Measurements from ENCODE around the gene UGT1A8. TPM values are rescaled to one million over a fixed set of nuclear protein-coding genes. Genes with fewer than 3 reads are reported as not detected.

The UGT1A8 gene
- total and polyA plus RNA-seq, 2 donors (not counting 1 experiment from before 2014, with no cell fraction given) = not detected

DNA sequence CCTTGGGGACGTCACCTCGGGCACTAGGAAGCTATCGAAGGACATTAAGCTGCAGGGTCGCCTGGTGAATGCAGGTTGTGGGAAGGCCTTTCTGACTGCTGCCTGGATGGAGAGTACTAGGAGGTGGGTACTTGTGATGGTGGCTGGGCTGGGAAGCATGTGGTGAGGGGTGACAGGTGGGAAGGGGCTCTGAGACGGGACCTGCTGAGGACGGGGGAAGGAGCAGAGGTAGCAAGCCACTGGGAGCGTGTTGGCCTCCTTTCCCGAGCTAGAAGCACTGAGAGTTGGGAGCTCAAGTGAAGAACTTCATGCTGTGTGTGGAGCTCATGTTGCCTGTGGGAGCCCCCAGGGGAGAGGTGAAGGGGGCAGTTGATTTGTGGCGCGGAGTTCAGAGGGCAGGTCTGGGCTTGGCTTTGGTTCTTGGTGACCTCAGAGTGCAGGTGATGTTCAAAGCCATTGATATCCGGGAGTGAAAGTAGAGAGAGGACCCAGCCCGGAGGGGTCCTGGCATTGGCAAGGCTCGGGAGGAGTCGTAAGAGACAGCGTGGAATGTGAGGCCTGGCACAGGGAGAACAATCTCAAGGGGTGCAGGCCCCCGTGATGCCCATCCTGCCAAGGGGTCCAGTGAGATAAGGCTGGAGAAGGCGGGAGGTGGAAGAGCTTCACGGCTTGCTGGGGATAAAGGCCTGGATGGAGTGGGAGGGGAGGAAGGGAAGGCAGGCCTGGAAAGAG, 173.9 kb downstream of the UGT1A8 start:
- H2AFZ ChIP-seq (ENCODE audit: insufficient read depth, low read depth, low read length, poor library complexity, severe bottlenecking) = no peak overlapping the region
- H3K27ac Mint-ChIP-seq = no peak overlapping the region
- no peak overlapping the region for H3K27ac ChIP-seq (ENCODE audit: low read length in 2 of 2)
- no peaks in the 10 kb centered on the region for H3K36me3 ChIP-seq (replicated peaks in 1 of 2; ENCODE audit: control extremely low read depth in 1 of 2, control insufficient read depth in 1 of 2, extremely low read depth in 1 of 2, insufficient read depth in 2 of 2, low read length in 1 of 2)
- ATAC-seq (ENCODE audit: low read depth) = no peak
- H3K79me2 ChIP-seq (ENCODE audit: control insufficient read depth, insufficient read depth, low read length) = no peaks in the 10 kb centered on the region
- H3K9me3 Mint-ChIP-seq (ENCODE audit: insufficient read depth) = peaks cover 1% of the 10 kb centered on the region
- CTCF ChIA-PET = no interaction called here
- intact Hi-C loops (cut with micrococcal nuclease) = no loop called here
- no peak overlapping the region for H3K9ac ChIP-seq (ENCODE audit: low read length)
- 92% methylated on average over 18 of the region's 18 CpGs for WGBS (ENCODE audit: insufficient coverage)
- H3K4me1 Mint-ChIP-seq = no peaks in the 10 kb centered on the region
- no peaks in the 10 kb centered on the region for H3K4me1 ChIP-seq (ENCODE audit: control insufficient read depth in 2 of 2, insufficient read depth in 2 of 2, low read length in 2 of 2)
- H3K4me2 ChIP-seq (replicated peaks; ENCODE audit: low read depth, low read length, poor library complexity, severe bottlenecking) = no peak overlapping the region
- H3K27me3 ChIP-seq (replicated peaks in 1 of 4; ENCODE audit: control extremely low read depth in 1 of 4, control insufficient read depth in 3 of 4, insufficient read depth in 4 of 4, low read length in 3 of 4) = no peaks in the 10 kb centered on the region
- H3K27me3 Mint-ChIP-seq = peaks cover 8% of the 10 kb centered on the region
- H3K9me3 ChIP-seq (ENCODE audit: control extremely low read depth in 1 of 3, control insufficient read depth in 2 of 3, insufficient read depth in 1 of 3, low read length in 2 of 3) = peaks cover 0 to 8% (median 0%) of the 10 kb centered on the region in 3 donors
- POLR2A ChIA-PET = no interaction called here
- TF ChIP-seq EZH2 (IDR thresholded peaks at IDR 0.05; ENCODE audit: borderline replicate concordance, insufficient read depth, low read depth, low read length, poor library complexity, severe bottlenecking) = no peak
- TF ChIP-seq, protein P1, sequence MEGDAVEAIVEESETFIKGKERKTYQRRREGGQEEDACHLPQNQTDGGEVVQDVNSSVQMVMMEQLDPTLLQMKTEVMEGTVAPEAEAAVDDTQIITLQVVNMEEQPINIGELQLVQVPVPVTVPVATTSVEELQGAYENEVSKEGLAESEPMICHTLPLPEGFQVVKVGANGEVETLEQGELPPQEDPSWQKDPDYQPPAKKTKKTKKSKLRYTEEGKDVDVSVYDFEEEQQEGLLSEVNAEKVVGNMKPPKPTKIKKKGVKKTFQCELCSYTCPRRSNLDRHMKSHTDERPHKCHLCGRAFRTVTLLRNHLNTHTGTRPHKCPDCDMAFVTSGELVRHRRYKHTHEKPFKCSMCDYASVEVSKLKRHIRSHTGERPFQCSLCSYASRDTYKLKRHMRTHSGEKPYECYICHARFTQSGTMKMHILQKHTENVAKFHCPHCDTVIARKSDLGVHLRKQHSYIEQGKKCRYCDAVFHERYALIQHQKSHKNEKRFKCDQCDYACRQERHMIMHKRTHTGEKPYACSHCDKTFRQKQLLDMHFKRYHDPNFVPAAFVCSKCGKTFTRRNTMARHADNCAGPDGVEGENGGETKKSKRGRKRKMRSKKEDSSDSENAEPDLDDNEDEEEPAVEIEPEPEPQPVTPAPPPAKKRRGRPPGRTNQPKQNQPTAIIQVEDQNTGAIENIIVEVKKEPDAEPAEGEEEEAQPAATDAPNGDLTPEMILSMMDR (IDR thresholded peaks at IDR 0.05) = no peak
- no peak for DNase-seq
- H3K4me3 ChIP-seq (ENCODE audit: control extremely low read depth in 1 of 5, extremely low read depth in 1 of 5, insufficient read depth in 1 of 5, low read depth in 2 of 5, low read length in 4 of 5) = no peak overlapping the region
- H3K4me3 Mint-ChIP-seq = no peak overlapping the region
- H4K20me1 ChIP-seq (ENCODE audit: control insufficient read depth, insufficient read depth, low read length, poor library complexity, severe bottlenecking) = no peaks in the 10 kb centered on the region

DNA sequence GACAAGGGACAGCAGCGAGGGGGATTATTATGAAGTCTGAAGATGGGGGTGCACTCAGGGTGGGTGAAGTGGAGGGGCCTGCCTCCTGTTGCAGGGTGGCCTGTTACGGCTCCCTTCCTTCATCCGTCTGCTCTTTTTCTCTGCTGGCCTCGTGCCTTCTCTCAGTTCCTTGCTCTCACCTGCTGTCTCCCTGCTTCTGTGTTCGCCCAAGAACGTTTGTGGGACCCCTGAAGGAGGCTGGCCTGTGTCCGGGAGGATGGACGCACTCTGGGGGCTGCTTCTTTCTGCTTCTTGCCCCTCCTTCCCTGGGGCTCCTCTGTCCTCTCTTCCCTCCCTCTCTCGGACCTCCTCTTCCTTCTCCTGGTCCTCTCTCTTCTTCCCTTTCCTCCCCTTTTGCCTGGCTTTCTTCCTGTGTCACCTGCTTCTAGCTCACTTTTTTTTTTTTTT, 174.5 kb downstream of the UGT1A8 start:
- POLR2A ChIA-PET = no interaction called here
- Histone ChIP-seq H3K9ac (ENCODE audit: low read length) (no peak overlapping the region), H3K79me2 (ENCODE audit: control insufficient read depth, insufficient read depth, low read length) (no peaks in the 10 kb centered on the region), H3K36me3 (replicated peaks in 1 of 2; ENCODE audit: control extremely low read depth in 1 of 2, control insufficient read depth in 1 of 2, extremely low read depth in 1 of 2, insufficient read depth in 2 of 2, low read length in 1 of 2) (no peaks in the 10 kb centered on the region), H4K20me1 (ENCODE audit: control insufficient read depth, insufficient read depth, low read length, poor library complexity, severe bottlenecking) (no peaks in the 10 kb centered on the region), H3K4me2 (replicated peaks; ENCODE audit: low read depth, low read length, poor library complexity, severe bottlenecking) (no peak overlapping the region), H3K27ac (ENCODE audit: low read length in 2 of 2) (no peak overlapping the region), H3K27me3 (replicated peaks in 1 of 4; ENCODE audit: control extremely low read depth in 1 of 4, control insufficient read depth in 3 of 4, insufficient read depth in 4 of 4, low read length in 3 of 4) (no peaks in the 10 kb centered on the region), H3K4me1 (ENCODE audit: control insufficient read depth in 2 of 2, insufficient read depth in 2 of 2, low read length in 2 of 2) (no peaks in the 10 kb centered on the region), H2AFZ (ENCODE audit: insufficient read depth, low read depth, low read length, poor library complexity, severe bottlenecking) (no peak overlapping the region), H3K9me3 (ENCODE audit: control extremely low read depth in 1 of 3, control insufficient read depth in 2 of 3, insufficient read depth in 1 of 3, low read length in 2 of 3) (peaks cover 0 to 8% (median 0%) of the 10 kb centered on the region in 3 donors), H3K4me3 (ENCODE audit: control extremely low read depth in 1 of 5, extremely low read depth in 1 of 5, insufficient read depth in 1 of 5, low read depth in 2 of 5, low read length in 4 of 5) (no peak overlapping the region)
- peaks cover 6% of the 10 kb centered on the region for H3K27me3 Mint-ChIP-seq
- intact Hi-C loops (cut with micrococcal nuclease) = no loop called here
- H3K4me3 Mint-ChIP-seq = no peak overlapping the region
- H3K4me1 Mint-ChIP-seq = no peaks in the 10 kb centered on the region
- CTCF ChIA-PET = no interaction called here
- H3K9me3 Mint-ChIP-seq (ENCODE audit: insufficient read depth) = peaks cover 2% of the 10 kb centered on the region
- ATAC-seq (ENCODE audit: low read depth) (no peak), DNase-seq (no peak)
- TF ChIP-seq EZH2 (IDR thresholded peaks at IDR 0.05; ENCODE audit: borderline replicate concordance, insufficient read depth, low read depth, low read length, poor library complexity, severe bottlenecking) = no peak
- TF ChIP-seq, protein P1 (IDR thresholded peaks at IDR 0.05) = no peak
- no peak overlapping the region for H3K27ac Mint-ChIP-seq
- 78% methylated on average over 9 of the region's 9 CpGs for WGBS (ENCODE audit: insufficient coverage)

All from B cell (primary cell).